IMR-90 (cell line): ENCODE measurements around the gene ABR. TPM values are rescaled to one million over a fixed set of nuclear protein-coding genes. Genes with fewer than 3 reads are reported as not detected.

Experiments used
- ATAC-seq: fragments of 200-7000 bp; cut with Tn5 transposase; 2 replicates; pipeline ENCODE4 v1.9.1; 2020; ENCODE audit warnings: low read depth, mild to moderate bottlenecking, moderate library complexity
- BruUV-seq: library from RNA; stranded (reverse); fragments of 400-500 nt; replicated peaks from 2 replicates; lab custom pipeline; 2021; lab: Mats Ljungman, UMichigan
- CTCF ChIA-PET: fragments of 300-600 bp; formaldehyde crosslinking; extraction: SDS; loops from one replicate; lab custom pipeline; 2021; ENCODE audit warnings: antibody characterized with exemption; lab: Yijun Ruan, JAX
- POLR2A ChIA-PET: fragments of 300-600 bp; sonication (Branson Sonifier 250); formaldehyde crosslinking; loops from one replicate; lab custom pipeline; 2022; ENCODE audit warnings: antibody characterized with exemption; ENCODE audit not compliant: unreplicated experiment; lab: Charles Lee
- DNase-seq: peaks from one replicate; pipeline ENCODE4 v3.0.0; 2013
- H2AFZ ChIP-seq: replicated peaks from 2 replicates; pipeline ENCODE3; 2013; ENCODE audit warnings: low read length, mild to moderate bottlenecking; ENCODE audit not compliant: poor library complexity
- H2AK5ac ChIP-seq: 2 replicates; pipeline ENCODE4 v1.6.1; 2013; ENCODE audit warnings: low read depth, low read length, inconsistent platforms
- H2AK9ac ChIP-seq: replicated peaks from 2 replicates; pipeline ENCODE3; 2013; ENCODE audit warnings: mild to moderate bottlenecking, low read depth, low read length, moderate library complexity; ENCODE audit not compliant: poor library complexity
- H2BK120ac ChIP-seq: 2 replicates; pipeline ENCODE4 v1.6.1; 2013; ENCODE audit warnings: low read depth, low read length, inconsistent platforms
- H2BK15ac ChIP-seq: 3 replicates; pipeline ENCODE4 v1.6.1; 2013; ENCODE audit warnings: low read depth, low read length, inconsistent platforms
- H2BK20ac ChIP-seq: 2 replicates; pipeline ENCODE4 v1.6.1; 2013; ENCODE audit warnings: low read depth, mild to moderate bottlenecking, inconsistent platforms, low read length, moderate library complexity
- H2BK5ac ChIP-seq: 2 replicates; pipeline ENCODE4 v1.6.1; 2013; ENCODE audit warnings: mild to moderate bottlenecking, low read depth, low read length, inconsistent platforms; ENCODE audit not compliant: poor library complexity, severe bottlenecking
- H3K14ac ChIP-seq: replicated peaks from 2 replicates; pipeline ENCODE4 v1.6.1; 2013; ENCODE audit warnings: low read depth, low read length, inconsistent platforms
- H3K18ac ChIP-seq: 2 replicates; pipeline ENCODE4 v1.6.1; 2013; ENCODE audit warnings: low read depth, low read length, control low read depth
- H3K23ac ChIP-seq: 2 replicates; pipeline ENCODE4 v1.6.1; 2013; ENCODE audit warnings: low read depth, low read length, inconsistent platforms
- H3K27ac ChIP-seq: 2 replicates; pipeline ENCODE4 v1.5.1; 2013; ENCODE audit warnings: mild to moderate bottlenecking, control low read depth, low read length; ENCODE audit not compliant: insufficient read depth
- H3K27me3 ChIP-seq: 2 replicates; pipeline ENCODE4 v1.6.1; 2013; ENCODE audit warnings: low read length; ENCODE audit not compliant: control insufficient read depth, insufficient read depth
- H3K36me3 ChIP-seq: 2 replicates; pipeline ENCODE4 v1.6.1; 2013; ENCODE audit warnings: low read length, mixed read lengths; ENCODE audit not compliant: control insufficient read depth, insufficient read depth
- H3K4ac ChIP-seq: 2 replicates; pipeline ENCODE4 v1.6.1; 2013; ENCODE audit warnings: low read depth, low read length, inconsistent platforms
- H3K4me1 ChIP-seq: 2 replicates; pipeline ENCODE4 v1.6.1; 2013; ENCODE audit warnings: low read length, mixed read lengths; ENCODE audit not compliant: control insufficient read depth, insufficient read depth
- H3K4me2 ChIP-seq: 2 replicates; pipeline ENCODE4 v1.6.1; 2013; ENCODE audit warnings: low read depth, mild to moderate bottlenecking, control low read depth, low read length, moderate library complexity
- H3K4me3 ChIP-seq: 2 replicates; pipeline ENCODE4 v1.5.1; 2013; ENCODE audit warnings: low read depth, mild to moderate bottlenecking, control low read depth, low read length, moderate library complexity; ENCODE audit not compliant: insufficient read depth
- H3K56ac ChIP-seq: 2 replicates; pipeline ENCODE4 v1.6.1; 2013; ENCODE audit warnings: low read length, inconsistent platforms; ENCODE audit not compliant: insufficient read depth; ENCODE audit errors: extremely low read depth
- H3K79me1 ChIP-seq, 2 experiments: 2 replicates each; pipeline ENCODE4 v1.6.1; 2013; ENCODE audit warnings: low read length in 2 of 2, inconsistent platforms in 1 of 2, low read depth in 1 of 2
- H3K9ac ChIP-seq: 2 replicates; pipeline ENCODE4 v1.6.1; 2013; ENCODE audit warnings: low read depth, low read length, control low read depth
- H3K9me1 ChIP-seq: 2 replicates; pipeline ENCODE4 v1.6.1; 2013; ENCODE audit warnings: low read length, inconsistent platforms; ENCODE audit not compliant: insufficient read depth
- H3K9me3 ChIP-seq: 2 replicates; pipeline ENCODE4 v1.6.1; 2013; ENCODE audit warnings: low read length; ENCODE audit not compliant: control insufficient read depth, insufficient read depth
- H4K20me1 ChIP-seq: 2 replicates; pipeline ENCODE4 v1.6.1; 2013; ENCODE audit warnings: low read length, inconsistent platforms; ENCODE audit not compliant: insufficient read depth
- H4K5ac ChIP-seq: 2 replicates; pipeline ENCODE4 v1.6.1; 2013; ENCODE audit warnings: mild to moderate bottlenecking, low read depth, low read length, control low read depth
- H4K8ac ChIP-seq, 2 experiments: 2 replicates each; pipeline ENCODE4 v1.6.1; 2013; ENCODE audit warnings: low read depth in 2 of 2, low read length in 2 of 2, control low read depth in 1 of 2, inconsistent platforms in 1 of 2
- H4K91ac ChIP-seq: 2 replicates; pipeline ENCODE4 v1.6.1; 2013; ENCODE audit warnings: low read depth, low read length, inconsistent platforms; ENCODE audit not compliant: insufficient read depth
- CHD1 ChIP-seq: IDR thresholded peaks from 2 replicates; pipeline ENCODE4 v1.6.1; 2012; ENCODE audit warnings: low read depth, low read length, improper control_type of control experiment
- FOS ChIP-seq: fragments of 150-350 bp; IDR thresholded peaks from 2 replicates; pipeline ENCODE4 v1.6.1; 2016; ENCODE audit warnings: low read depth, low read length
- SMC3 ChIP-seq: fragments of 150-350 bp; IDR thresholded peaks from 2 replicates; pipeline ENCODE4 v1.6.1; 2016; ENCODE audit warnings: low read depth, mild to moderate bottlenecking, antibody characterized with exemption, low read length, moderate library complexity
- WGBS, 2 experiments: methylation state at CpG; one replicate each; pipeline versions ENCODE4 v1.1.5 to v1.1.7; 2013; ENCODE audit warnings: missing lambda C conversion rate in 2 of 2; ENCODE audit not compliant: insufficient read length in 1 of 2; ENCODE audit errors: extremely low coverage in 2 of 2; 5-methylcytosine and 5-hydroxymethylcytosine counted together
- dilution Hi-C: fragments of 300-500 bp; cut with HindIII; formaldehyde crosslinking; loops from one replicate; pipeline ENCODE4 v1.14.3; 2018; ENCODE audit warnings: low sequenced_read_pairs; ENCODE audit not compliant: unreplicated experiment
- in situ Hi-C: fragments of 300-500 bp; cut with MboI; formaldehyde crosslinking; loops from 3 replicates; pipeline ENCODE4 v1.14.3; 2019; ENCODE audit warnings: low sequenced_read_pairs, inconsistent platforms, mixed read lengths
- intact Hi-C: fragments of 100-400 bp; cut with micrococcal nuclease; formaldehyde crosslinking; loops from 2 replicates; pipeline ENCODE4 v1.10.0; 2022
- polyA plus RNA-seq, 3 experiments: library from polyadenylated mRNA; depleted of rRNA; stranded (reverse); fragments of >200 nt; gene quantifications; 2 replicates each; pipeline ENCODE4 v1.2.3, GENCODE V29; 2012; ENCODE audit warnings: low replicate concordance in 1 of 3
- total RNA-seq: library from RNA; depleted of rRNA; stranded (reverse); fragments of >200 nt; gene quantifications from 2 replicates; pipeline ENCODE4 v1.2.3, GENCODE V29; 2012

ABR gene
- total and polyA plus RNA-seq, 2 of the 4 experiments (the other 2 are of a cell fraction): 28.3 to 79.7 TPM

DNA sequence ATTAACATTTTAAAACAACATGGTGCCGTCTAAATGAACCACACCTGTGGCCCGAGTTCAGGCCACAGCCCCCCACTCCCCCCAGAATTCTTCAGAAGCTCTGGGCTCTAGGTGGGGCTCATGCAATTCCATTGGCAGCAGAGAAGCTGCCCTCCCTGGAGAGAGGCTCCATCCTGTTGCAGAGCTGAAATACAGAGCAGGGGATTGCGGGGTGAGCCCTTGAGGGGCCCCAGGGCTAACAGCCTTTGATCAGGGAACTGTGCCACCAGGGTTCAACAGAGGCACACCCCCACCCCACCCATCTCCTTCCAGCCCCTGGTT lies 69.3 kb downstream of the ABR start:
- TF ChIP-seq CHD1: no peak
- TF ChIP-seq SMC3: no peak
- no peak for TF ChIP-seq FOS
- Histone ChIP-seq H3K4ac (peak overlapping the region; percentile 87), H3K79me1 (peaks cover 9 to 64% of the 10 kb centered on the region in 2 experiments), H2AFZ (no peak overlapping the region), H3K36me3 (peaks cover 3% of the 10 kb centered on the region; the same call in 1 of the 2 replicates), H2BK15ac (peak overlapping the region; percentile 77; the same call in 1 of the 3 replicates), H3K14ac (peak overlapping the region; percentile 43), H3K56ac (no peak overlapping the region), H2BK5ac (peak overlapping the region; percentile 88), H2AK9ac (peak overlapping the region; percentile 97), H3K9me1 (peaks cover 16% of the 10 kb centered on the region), H2BK20ac (peak overlapping the region; percentile 86; the same call in 1 of the 2 replicates), H2AK5ac (peak overlapping the region; percentile 96), H4K20me1 (peaks cover 24% of the 10 kb centered on the region), H3K4me3 (no peak overlapping the region), H3K9me3 (no peaks in the 10 kb centered on the region), H3K9ac (no peak overlapping the region), H2BK120ac (peak overlapping the region; percentile 92), H3K4me1 (peaks cover 33% of the 10 kb centered on the region), H3K18ac (no peak overlapping the region), H3K27me3 (no peaks in the 10 kb centered on the region), H4K5ac (no peak overlapping the region; the same call in 1 of the 2 replicates), H3K4me2 (no peak overlapping the region), H3K23ac (peak overlapping the region; percentile 95), H4K91ac (peak overlapping the region; percentile 86), H3K27ac (peak overlapping the region; percentile 44; the same call in 1 of the 2 replicates), H4K8ac (peak overlapping the region; percentile 43 to 80; a peak in 2 of 4 replicates)
- intact Hi-C loops: no loop called here
- ATAC-seq: no peak
- no TSS peak for BruUV-seq
- POLR2A ChIA-PET: no interaction called here
- CTCF ChIA-PET: no interaction called here
- DNase-seq: no peak
- in situ Hi-C loops: no loop called here
- dilution Hi-C loops: no loop called here
- no CpG with 5 or more reads among the region's 3 CpGs for WGBS, 2 experiments
